MM.1S (cell line): ENCODE results near the gene MPL.

Experiments
- CTCF ChIP-seq: fragments of 300-600 bp; sonication (generic); IDR thresholded peaks from 2 replicates; pipeline ENCODE4 v1.5.1; 2016; ENCODE audit warnings: antibody characterized with exemption, low read length, mixed read lengths
- EZH2phosphoT487 ChIP-seq: fragments of 300-600 bp; sonication (generic); IDR thresholded peaks from 2 replicates; pipeline ENCODE4 v1.6.1; 2018; ENCODE audit warnings: antibody characterized with exemption, low read length

DNA sequence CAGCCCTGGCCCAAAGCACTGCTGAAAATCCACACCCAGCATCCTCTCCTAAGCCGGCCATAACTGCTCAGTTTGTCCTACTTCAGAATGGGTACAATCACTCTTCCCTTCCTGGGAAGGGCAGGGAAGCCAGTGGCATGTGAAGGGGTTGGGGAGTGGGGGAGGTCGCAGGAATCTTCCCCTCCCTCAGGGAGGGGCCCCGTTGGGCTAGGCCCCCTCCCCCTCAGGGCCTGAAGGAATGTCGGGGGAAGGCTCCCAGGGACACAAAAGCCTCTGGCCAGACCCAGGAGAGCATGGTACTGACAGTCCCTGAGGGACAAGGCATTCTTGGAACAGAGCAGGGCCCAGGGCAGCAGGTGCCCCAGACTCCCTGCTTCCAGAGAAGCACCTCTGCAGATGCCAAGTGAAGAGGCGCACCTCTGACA, 29.0 kb downstream of the MPL start:
- TF ChIP-seq CTCF (no peak), EZH2phosphoT487 (no peak)
